ENCODE results near the gene HCFC1.

DNA sequence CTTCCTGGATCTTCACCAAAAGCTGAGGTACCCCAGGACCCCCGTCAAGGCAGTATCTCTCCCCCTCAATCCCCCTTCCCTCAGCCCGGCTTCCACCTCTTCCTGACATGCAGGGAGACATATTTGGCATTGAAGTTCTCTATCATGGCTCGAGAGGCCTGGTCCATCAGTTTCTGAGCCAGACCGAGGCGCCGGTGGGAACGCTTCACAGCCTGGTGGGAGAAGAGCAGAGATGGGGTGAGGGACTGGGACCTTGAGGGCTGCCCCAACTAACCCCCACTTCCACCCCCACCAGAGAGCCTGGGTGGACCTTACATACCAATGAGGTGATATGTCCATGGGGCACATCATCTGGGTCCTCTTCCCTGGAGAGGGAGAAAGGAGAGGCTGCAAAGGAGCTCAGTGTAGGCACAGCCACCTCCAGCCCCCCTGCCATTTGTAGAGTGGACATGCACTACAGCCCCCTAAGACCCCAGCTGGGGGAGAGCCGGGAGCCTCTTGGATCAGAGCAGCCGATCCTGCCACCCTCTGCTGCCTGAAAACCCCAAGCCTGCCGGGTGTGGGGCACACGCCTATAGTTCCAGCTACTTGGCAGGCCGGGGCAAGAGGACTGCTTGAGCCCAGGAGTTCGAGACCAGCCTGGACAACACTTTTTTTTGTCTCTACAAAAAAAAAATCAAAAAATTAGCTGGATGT is 39.2 kb downstream of the HCFC1 start:
- TF ChIP-seq CTCF (IDR thresholded peaks at IDR 0.05; ENCODE audit: low read length) (no peak), EZH2phosphoT487 (IDR thresholded peaks at IDR 0.05; ENCODE audit: low read length) (no peak), EZH2 (optimal IDR thresholded peaks at IDR 0.05; ENCODE audit: low read depth, low read length) (no peak)
